ENCODE measurements around the gene AP2A2.
"Not testable (repeated sequence)": the region's sequence is repeated elsewhere in the genome, so short reads cannot be mapped to it uniquely, and the experiment has no call there.

AP2A2 gene

DNA sequence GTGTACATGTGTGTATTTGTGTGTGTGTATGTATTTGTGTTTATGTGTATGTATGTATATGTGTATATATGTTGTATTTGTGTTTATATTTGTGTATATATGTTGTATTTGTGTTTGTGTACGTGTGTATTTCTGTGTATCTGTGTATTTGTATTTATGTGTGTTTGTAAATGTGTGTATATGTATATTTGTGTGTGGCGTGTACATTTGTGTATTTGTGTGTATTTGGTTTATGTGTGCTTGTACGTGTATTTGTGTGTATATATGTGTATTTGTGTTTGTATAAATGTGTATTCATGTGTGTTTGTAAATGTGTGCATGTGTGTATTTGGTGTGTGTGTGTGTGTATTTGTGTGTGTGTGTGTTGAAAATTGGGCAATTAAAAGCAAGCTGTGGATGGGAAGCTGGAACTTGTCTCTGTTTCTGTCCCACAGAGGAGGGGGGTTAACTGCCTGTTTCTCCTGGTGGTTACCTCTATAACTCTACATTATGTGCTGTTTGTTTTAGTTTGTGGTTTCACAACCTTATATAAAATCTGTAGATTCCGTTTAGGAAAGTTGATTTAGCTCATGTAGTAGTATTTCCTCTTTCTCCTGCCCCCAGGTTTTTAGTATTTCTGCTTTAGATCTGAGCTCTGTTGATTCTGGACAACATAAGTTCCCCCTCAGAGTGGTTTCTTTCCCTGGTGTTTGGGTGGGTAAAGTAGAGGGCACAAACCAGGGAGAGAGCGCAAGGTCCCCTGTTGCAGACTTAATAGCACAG lies 28.9 kb downstream of the AP2A2 start:
- DNase-seq (ENCODE audit: low spot score) = no peak

DNA sequence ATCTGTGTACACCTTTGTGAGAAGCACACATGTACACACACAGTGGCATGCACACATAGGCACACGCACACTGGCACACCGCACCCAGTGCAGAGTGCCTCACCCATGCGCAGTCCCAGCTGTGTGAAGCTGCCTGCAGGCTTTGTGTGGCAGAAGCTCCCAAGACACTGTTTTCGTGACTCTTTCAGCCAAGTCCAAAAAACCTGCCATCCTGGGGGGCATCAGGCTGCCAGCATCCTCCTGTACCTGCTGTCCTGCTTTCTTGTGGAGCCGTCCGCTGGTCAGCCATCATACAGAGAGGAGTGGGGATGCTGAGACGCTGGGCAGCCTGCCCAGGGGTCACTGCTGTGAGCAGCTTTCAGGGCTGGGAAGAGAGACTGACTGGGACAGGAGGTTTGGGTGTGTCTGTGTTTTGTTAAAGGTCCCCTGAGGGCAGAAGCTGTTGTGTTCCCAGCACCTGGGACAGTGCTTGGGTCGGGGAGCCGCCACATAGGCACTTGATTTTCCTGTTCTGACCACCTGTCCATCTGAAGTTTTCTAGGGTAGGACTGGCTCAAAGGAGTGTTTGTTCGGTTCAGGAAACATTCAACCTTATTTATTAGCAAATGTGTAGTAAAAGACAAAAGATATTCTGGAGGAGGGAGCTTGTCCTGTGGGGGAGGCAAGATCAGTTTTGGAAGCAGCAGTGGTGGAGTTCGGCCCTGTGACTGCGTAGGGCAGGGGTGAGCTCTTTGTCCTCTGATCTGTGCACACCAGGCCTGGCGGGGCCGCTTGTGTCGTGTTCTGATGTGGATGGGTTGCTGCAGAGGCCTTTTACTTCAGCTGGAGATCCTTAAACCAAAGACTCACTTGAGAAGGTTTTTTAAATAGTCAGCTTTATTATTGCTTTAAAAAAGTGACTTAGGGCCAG lies 29.7 kb downstream of the AP2A2 start:
- no peak for DNase-seq (ENCODE audit: low spot score)

GRCh38 chr11:957212-957920 lies 31.7 kb downstream of the AP2A2 start:
- DNase-seq (ENCODE audit: low spot score) = no peak

GRCh38 chr11:958101-958500 lies 32.4 kb downstream of the AP2A2 start:
- DNase-seq (ENCODE audit: low spot score) = no peak

DNA sequence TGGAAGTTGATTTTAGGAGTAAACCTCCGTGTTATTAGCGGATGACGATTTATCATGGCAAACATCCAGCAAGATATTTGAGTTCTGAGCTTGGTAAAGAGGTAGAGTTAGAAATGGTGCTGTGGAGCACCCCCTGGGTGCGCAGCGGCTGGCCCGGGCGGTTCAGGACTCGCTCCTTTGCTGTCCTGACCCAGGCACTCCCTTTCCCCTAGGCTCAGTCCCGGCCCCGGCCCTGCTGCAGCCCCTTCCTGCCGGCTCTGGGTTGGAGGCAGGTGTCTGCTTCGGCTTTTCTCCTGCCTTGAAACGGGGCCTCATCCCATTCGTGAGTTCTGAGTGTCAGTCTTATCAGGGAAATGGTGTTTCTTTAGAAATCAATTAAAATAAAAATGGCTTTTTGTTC lies 33.4 kb downstream of the AP2A2 start:
- no peak for DNase-seq (ENCODE audit: low spot score)

GRCh38 chr11:959608-960007 lies 33.9 kb downstream of the AP2A2 start:
- DNase-seq (ENCODE audit: low spot score) = no peak

DNA sequence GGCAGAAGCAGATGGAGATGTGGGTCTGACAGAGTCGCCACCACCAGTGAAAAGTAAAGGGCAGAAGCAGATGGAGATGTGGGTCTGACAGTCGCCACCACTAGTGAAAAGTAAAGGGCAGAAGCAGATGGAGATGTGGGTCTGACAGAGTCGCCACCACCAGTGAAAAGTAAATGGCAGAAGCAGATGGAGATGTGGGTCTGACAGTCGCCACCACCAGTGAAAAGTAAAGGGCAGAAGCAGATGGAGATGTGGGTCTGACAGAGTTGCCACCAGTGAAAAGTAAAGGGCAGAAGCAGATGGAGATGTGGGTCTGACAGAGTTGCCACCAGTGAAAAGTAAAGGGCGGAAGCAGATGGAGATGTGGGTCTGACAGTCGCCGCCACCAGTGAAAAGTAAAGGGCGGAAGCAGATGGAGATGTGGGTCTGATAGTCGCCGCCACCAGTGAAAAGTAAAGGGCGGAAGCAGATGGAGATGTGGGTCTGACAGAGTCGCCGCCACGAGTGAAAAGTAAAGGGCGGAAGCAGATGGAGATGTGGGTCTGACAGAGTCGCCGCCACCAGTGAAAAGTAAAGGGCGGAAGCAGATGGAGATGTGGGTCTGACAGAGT lies 35.7 kb downstream of the AP2A2 start:
- DNase-seq (ENCODE audit: low spot score) = not testable (repeated sequence)

DNA sequence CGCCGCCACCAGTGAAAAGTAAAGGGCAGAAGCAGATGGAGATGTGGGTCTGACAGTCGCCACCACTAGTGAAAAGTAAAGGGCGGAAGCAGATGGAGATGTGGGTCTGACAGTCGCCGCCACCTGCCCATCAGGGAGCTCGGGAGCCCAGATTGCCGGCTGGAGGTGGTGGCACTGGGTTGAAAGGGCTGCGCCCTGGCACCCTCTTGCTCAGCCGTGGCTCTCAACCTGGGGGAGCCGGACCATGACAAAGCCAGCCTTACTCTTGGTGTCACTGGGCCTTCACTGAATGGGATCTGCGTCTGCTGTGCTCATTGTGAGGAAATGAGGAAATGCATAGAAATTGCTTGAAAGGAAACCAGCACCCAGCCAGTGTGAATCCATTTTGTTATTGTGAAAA lies 36.3 kb downstream of the AP2A2 start:
- no peak for DNase-seq (ENCODE audit: low spot score)

DNA sequence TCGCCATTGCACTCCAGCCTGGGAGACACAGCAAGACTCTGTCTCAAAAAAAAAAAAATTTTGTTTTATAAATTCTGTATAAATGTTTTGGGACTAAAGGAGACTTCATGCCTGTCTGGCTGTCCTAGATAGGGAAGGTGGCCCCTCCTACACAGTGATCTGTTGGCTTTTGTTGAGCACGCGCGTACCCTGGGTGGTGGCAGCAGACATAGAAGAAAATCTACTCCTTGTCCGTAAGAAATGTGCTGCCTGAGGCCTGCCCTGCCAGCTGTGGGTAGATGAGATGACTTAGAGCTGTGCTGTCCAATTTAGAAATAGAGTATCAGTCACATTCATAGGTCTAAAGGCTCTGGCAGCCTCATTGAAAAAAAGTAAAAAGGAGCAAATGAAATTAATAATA lies 37.0 kb downstream of the AP2A2 start:
- DNase-seq (ENCODE audit: low spot score) = no peak

- DNase-seq (ENCODE audit: low spot score) = no peak
Observed at GRCh38 chr11:963852-964251, 38.2 kb downstream of the AP2A2 start.

DNA sequence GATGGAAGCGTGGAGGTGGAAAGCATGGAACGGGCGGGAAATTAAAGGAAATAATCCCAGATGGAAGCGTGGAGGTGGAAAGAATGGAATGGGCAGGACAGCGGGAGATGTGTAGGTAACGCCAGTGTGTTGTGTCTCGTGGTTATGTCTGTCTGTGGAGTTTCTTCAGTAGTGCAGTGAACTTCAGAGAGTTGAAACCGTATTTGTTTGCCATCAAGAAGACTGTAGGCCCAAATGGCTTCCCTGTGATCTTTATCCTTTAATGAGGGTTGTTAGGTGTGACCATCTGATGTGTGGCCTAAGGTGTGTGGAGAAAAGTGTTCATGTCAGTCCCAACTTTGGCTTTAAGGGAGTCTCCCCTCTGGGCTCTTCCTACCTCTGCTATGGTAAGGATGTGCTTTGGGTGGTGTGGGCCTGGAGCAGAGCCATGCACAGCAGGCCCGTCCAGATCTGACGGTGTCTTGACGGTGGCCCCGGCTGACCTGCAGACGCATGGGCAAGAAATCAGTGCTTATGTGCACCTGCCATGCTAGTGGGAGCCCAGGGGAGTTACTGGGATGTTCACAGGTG lies 39.6 kb downstream of the AP2A2 start:
- no peak for DNase-seq (ENCODE audit: low spot score)

GRCh38 chr11:967995-968751 lies 42.5 kb downstream of the AP2A2 start:
- no peak for DNase-seq (ENCODE audit: low spot score)

DNA sequence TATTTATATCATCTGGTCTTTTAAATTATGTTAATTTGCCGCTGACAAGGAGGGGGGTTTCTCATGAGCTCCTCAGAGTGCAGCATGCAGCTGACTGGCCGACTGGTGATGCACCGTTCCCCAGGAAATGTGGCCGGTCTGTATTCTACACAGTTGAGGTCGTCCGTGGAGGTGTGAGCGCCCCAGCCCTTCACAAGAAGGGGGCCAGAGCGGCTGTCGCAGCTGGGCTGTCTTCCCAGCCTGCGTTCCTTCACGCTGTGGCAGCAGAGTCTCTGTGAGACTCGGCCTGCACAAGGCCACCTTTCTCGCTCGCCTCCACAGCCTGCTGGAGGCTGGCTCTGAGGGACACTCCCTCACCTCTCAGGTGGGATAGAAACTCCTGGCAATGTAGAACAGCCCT lies 43.2 kb downstream of the AP2A2 start:
- no peak for DNase-seq (ENCODE audit: low spot score)

DNA sequence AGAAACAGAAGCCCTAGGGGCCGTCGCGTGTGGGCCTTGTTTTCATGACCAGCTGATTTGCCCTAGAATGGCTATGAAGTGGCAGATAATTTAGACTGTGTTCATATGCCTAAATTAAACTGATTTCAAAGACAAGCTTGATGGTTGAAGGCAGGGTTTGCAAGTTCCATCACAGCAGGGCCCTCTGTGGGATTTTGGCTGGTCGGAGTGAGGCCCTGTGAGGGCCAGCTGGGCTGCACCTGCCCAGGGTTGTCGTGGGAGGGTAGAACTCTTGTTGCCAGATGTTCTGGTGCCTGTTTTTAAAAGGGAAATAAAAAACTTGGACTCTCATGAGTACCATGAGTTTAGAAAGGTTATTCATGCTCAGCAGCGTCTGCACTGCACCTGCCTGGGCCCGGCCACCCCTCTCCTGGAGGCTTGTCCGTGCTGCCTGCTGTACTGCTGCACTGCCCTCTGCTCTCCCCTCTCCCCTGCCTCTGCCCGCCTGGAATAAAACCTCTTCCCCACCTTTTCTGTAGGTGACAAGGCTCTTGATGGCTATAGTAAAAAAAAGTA lies 44.1 kb downstream of the AP2A2 start:
- DNase-seq (ENCODE audit: low spot score) = no peak

- no peak for DNase-seq (ENCODE audit: low spot score)
Observed at GRCh38 chr11:970319-970871, 44.7 kb downstream of the AP2A2 start.

DNA sequence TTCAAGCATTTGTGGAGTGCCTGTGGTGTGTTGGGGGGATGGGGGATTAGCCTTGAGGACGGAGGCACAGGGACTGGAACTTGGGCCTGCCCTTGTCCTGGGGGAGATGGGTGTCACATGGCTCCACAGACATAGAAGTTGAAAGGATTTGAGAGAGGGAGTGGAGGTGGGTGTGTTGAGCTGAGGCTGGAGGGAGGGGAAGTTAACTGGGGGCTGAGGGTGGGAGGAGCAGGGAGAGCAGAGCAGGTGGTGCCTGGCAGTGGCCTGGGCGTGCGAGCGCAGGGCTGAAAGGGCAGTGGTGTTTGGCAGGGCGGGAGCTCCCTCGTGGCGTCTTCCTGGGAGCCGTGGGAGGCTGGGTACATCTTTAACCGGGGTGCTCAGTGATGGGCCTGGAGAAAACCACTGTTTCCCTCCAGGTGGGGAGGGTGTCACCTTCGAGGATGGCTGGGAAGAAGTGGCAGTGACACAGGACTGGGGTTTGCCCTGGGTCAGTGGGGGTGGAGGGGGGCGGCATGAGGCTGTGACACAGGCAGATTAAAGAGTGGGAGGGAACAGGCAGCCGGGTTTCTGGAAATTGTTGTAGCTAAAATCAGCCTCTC lies 45.5 kb downstream of the AP2A2 start:
- DNase-seq (ENCODE audit: low spot score) = no peak

- no peak for DNase-seq (ENCODE audit: low spot score)
Observed at GRCh38 chr11:971731-972365, 46.2 kb downstream of the AP2A2 start.

- no peak for DNase-seq (ENCODE audit: low spot score)
Observed at GRCh38 chr11:972523-973211, 47.0 kb downstream of the AP2A2 start.

DNA sequence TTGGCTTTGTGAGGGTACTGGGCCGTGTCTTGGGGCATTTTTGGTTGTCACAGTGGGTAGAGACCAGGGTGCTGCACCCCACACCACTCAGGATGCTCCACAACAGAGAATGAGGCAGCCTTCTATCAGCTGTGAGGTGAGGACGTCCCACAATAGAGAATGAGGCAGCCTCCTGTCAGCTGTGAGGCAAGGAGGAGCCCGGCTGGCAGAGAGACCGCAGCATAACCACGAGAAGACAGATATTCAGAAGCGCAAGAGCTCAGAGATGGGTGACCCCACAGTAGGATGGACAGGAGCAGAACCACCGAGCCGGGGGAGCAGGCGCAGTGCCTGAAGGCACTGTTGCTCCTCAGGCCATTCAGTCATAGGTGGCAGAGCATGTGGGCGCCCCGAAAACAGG lies 47.6 kb downstream of the AP2A2 start:
- DNase-seq (ENCODE audit: low spot score) = no peak

Data from pons (tissue), 1 donor.